Testis (tissue), 3 donors: ENCODE data around the gene MPZL3. TPM values are rescaled to one million over a fixed set of nuclear protein-coding genes. Genes with fewer than 3 reads are reported as not detected.

Source experiments
- DNase-seq: peaks from one replicate; pipeline ENCODE4 v3.0.0-alpha.2; 2019
- H3K27ac ChIP-seq, 2 donors: fragments of 200-600 bp; sonication (generic); one replicate each; pipeline ENCODE4 v1.5.1; 2019
- H3K27me3 ChIP-seq: fragments of 200-600 bp; sonication (generic); one replicate; pipeline ENCODE4 v1.5.1; 2019
- H3K36me3 ChIP-seq: fragments of 200-600 bp; sonication (generic); one replicate; pipeline ENCODE4 v1.5.1; 2017; ENCODE audit warnings: low read depth; ENCODE audit errors: missing control alignments
- H3K4me1 ChIP-seq: fragments of 200-600 bp; sonication (generic); one replicate; pipeline ENCODE4 v1.5.1; 2019
- H3K4me3 ChIP-seq, 2 donors: fragments of 200-600 bp; sonication (generic); one replicate each; pipeline ENCODE4 v1.5.1; 2017 to 2019
- H3K9me3 ChIP-seq: fragments of 200-600 bp; sonication (generic); one replicate; pipeline ENCODE4 v1.5.1; 2017
- CTCF ChIP-seq, 3 experiments: fragments of 450-650 bp in 2 of 3; fragments of 200-600 bp in 1 of 3; sonication (generic) in 1 of 3; IDR thresholded peaks; one replicate each; pipeline ENCODE4 v1.5.1; 2016 to 2019; ENCODE audit warnings: antibody characterized with exemption in 3 of 3, mild to moderate bottlenecking in 2 of 3, moderate library complexity in 1 of 3
- POLR2A ChIP-seq: fragments of 450-650 bp; IDR thresholded peaks from one replicate; pipeline ENCODE4 v1.6.1; 2017; ENCODE audit warnings: antibody characterized with exemption, mild to moderate bottlenecking, moderate library complexity
- WGBS, 2 donors: methylation state at CpG; one replicate each; pipeline ENCODE4 v1.1.5; 2018; 5-methylcytosine and 5-hydroxymethylcytosine counted together
- intact Hi-C: fragments of 100-400 bp; cut with DNase I; formaldehyde crosslinking; loops from one replicate; pipeline ENCODE4 v1.15.1; 2023; ENCODE audit warnings: low total_unique reads
- polyA plus RNA-seq: library from polyadenylated mRNA; stranded (reverse); fragments of 350-450 nt; fragmentation: Illumina TruSeq; extraction: RNeasy Lipid Tissue Mini Kit (QIAGEN cat#74804); gene quantifications from one replicate; pipeline ENCODE4 v1.2.3, GENCODE V29; 2014; ENCODE audit warnings: low read depth, low replicate concordance; ENCODE audit not compliant: insufficient read depth
- total RNA-seq, 2 donors: library from RNA; depleted of rRNA; stranded (reverse); fragments of >200 nt; gene quantifications; one replicate each; pipeline ENCODE4 v1.2.3, GENCODE V29; 2016

MPZL3 gene
- total and polyA plus RNA-seq, 3 donors from 2014 or later, result 2.4 to 3.4 (median 3.2) TPM

- no peak overlapping the region for H3K4me3 ChIP-seq
- 55 to 65% methylated on average over 9 of the region's 9 CpGs for WGBS, 2 donors
Observed at GRCh38 chr11:118240999-118241763, 11.0 kb downstream of the MPZL3 start.

DNA sequence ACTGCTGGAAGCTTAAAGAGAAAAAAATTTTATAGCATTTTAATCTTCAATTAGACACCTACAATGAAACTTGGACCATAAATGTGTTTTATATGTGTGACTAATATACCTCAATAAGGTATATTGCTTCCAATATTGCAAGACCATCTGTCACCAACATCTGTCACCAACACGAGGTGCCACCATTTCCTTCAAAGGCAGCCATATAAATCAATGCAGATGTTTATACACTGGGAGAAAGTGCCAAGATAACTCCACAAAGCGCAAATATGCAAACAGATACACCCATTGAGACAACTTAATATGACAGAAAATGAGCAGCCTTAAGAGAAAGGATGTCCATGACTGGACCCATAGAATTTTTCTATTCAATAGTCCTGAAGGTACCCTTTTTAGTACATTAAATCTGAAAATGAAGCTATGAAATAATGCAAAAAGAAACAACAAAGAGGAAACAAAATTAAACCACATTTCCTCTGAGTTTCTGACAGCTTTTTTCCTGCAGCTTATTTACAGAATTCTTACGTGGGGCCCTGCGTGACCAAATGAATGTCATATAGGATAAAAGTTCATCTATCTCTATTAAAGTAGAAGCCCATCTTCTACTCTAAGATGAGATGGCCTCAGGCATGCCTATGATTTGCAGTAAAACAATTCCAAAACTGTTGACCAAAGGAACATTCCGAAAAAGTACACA, 12.5 kb downstream of the MPZL3 start:
- Histone ChIP-seq H3K9me3 (no peaks in the 10 kb centered on the region), H3K36me3 (no peaks in the 10 kb centered on the region), H3K4me3 (no peak overlapping the region), H3K27ac (no peak overlapping the region), H3K4me1 (no peaks in the 10 kb centered on the region), H3K27me3 (no peaks in the 10 kb centered on the region)
- no peak for DNase-seq
- WGBS, 2 donors, result 84 to 86% methylated on average over 5 of the region's 5 CpGs
- TF ChIP-seq CTCF (IDR thresholded peaks at IDR 0.05) (no peak), POLR2A (no peak)
- intact Hi-C loops, result no loop called here

More at GRCh38 chr11:118240999-118241763, 11.0 kb downstream of the MPZL3 start:
- H3K27ac ChIP-seq, result peak overlapping the region in 1 of 2 donors; percentile 60
- H3K4me1 ChIP-seq, result no peaks in the 10 kb centered on the region
- no peaks in the 10 kb centered on the region for H3K27me3 ChIP-seq
- H3K9me3 ChIP-seq, result no peaks in the 10 kb centered on the region
- DNase-seq, result no peak
- TF ChIP-seq POLR2A (no peak), CTCF (IDR thresholded peaks at IDR 0.05) (no peak)
- intact Hi-C loops, result no loop called here
- H3K36me3 ChIP-seq, result no peaks in the 10 kb centered on the region

- no peak for TF ChIP-seq CTCF (IDR thresholded peaks at IDR 0.05)
- TF ChIP-seq POLR2A, result no peak
- intact Hi-C loops, result no loop called here
- Histone ChIP-seq H3K4me1 (no peaks in the 10 kb centered on the region), H3K27me3 (no peaks in the 10 kb centered on the region), H3K9me3 (no peaks in the 10 kb centered on the region), H3K36me3 (no peaks in the 10 kb centered on the region), H3K27ac (no peak overlapping the region), H3K4me3 (no peak overlapping the region)
- DNase-seq, result no peak
- 93 to 94% methylated on average over 1 of the region's 1 CpG for whole genome bisulfite sequencing, 2 donors
Observed at GRCh38 chr11:118238929-118239328, 13.2 kb downstream of the MPZL3 start.

DNA sequence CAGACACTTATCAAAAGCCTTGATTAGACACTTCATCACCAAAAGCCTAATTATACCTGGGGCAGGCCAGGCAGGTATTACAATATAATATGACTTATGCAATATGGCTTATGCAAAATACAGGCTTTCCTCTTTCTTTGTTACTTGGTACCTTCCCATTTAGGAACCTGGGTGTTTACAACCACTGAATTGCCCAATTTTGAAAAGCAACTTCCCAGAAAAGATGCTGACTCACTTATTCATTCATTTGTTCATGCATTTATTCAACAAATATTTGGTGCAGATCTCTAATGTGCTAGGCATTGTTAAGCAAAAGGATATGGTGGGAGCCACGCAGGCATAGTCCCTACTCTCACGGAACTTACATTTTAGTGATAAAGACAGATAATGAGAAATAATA, 13.7 kb downstream of the MPZL3 start:
- Histone ChIP-seq H3K4me3 (no peak overlapping the region), H3K36me3 (no peaks in the 10 kb centered on the region), H3K27ac (no peak overlapping the region), H3K27me3 (no peaks in the 10 kb centered on the region), H3K9me3 (no peaks in the 10 kb centered on the region), H3K4me1 (no peaks in the 10 kb centered on the region)
- intact Hi-C loops, result no loop called here
- TF ChIP-seq POLR2A, result no peak
- no peak for TF ChIP-seq CTCF (IDR thresholded peaks at IDR 0.05)
- DNase-seq, result no peak
- WGBS, 2 donors, result 94 to 95% methylated on average over 2 of the region's 2 CpGs
